ENCODE results near the gene PTRH1. TPM values are rescaled to one million over a fixed set of nuclear protein-coding genes. Genes with fewer than 3 reads are reported as not detected.

The PTRH1 gene
- total RNA-seq, 1 experiment from 2014 or later: 16.9 TPM

GRCh38 chr9:127738666-127739065, 23.2 kb upstream of the PTRH1 start:
- H3K4me3 Mint-ChIP-seq: no peak overlapping the region
- ChIA-PET CTCF (interaction anchor here (0.6 kb wide), 1 partner anchor 17 kb away, joined by 4 read pairs; no protein-coding TSS in a partner anchor), POLR2A (no interaction called here)
- H3K4me1 Mint-ChIP-seq: peaks cover 12% of the 10 kb centered on the region
- no peak for DNase-seq (ENCODE audit: low spot score)
- H3K27ac Mint-ChIP-seq: no peak overlapping the region
- H3K36me3 Mint-ChIP-seq: no peaks in the 10 kb centered on the region
- H3K9me3 Mint-ChIP-seq: no peaks in the 10 kb centered on the region
- ATAC-seq: no peak
- TF ChIP-seq IRF1 (CRISPR knock-in tag; IDR thresholded peaks at IDR 0.05) (no peak), ZMAT4 (CRISPR knock-in tag; IDR thresholded peaks at IDR 0.05) (no peak)
- H3K27me3 Mint-ChIP-seq (ENCODE audit: low read depth): peaks cover 17% of the 10 kb centered on the region

- Mint-ChIP-seq H3K27ac (no peak overlapping the region), H3K36me3 (no peaks in the 10 kb centered on the region), H3K9me3 (no peaks in the 10 kb centered on the region), H3K4me3 (peak overlapping the region; percentile 72), H3K4me1 (peaks cover 11% of the 10 kb centered on the region), H3K27me3 (ENCODE audit: low read depth) (peaks cover 7% of the 10 kb centered on the region)
- ChIA-PET POLR2A (interaction anchor here (1.5 kb wide), 2 partner anchors 35 to 210 kb away, joined by 4 to 9 read pairs; no protein-coding TSS in a partner anchor), CTCF (interaction anchor here (0.9 to 4.5 kb wide), 50 partner anchors 11 to 339 kb away, joined by 3 to 80 read pairs (median 9); partner anchors contain the start of genes CDK9, CFAP157, ENG and PTRH1)
- DNase-seq (ENCODE audit: low spot score) (no peak), ATAC-seq (no peak)
- TF ChIP-seq OVOL2 (CRISPR knock-in tag; IDR thresholded peaks at IDR 0.05; ENCODE audit: borderline replicate concordance) (no peak), ELF4 (CRISPR knock-in tag; IDR thresholded peaks at IDR 0.05; ENCODE audit: low read depth) (no peak), ARID4B (CRISPR knock-in tag; IDR thresholded peaks at IDR 0.05; ENCODE audit: borderline replicate concordance) (no peak), IRF2 (CRISPR knock-in tag; IDR thresholded peaks at IDR 0.05; ENCODE audit: borderline replicate concordance, low read depth) (no peak), ZNF416 (CRISPR knock-in tag; IDR thresholded peaks at IDR 0.05) (no peak), CREM (CRISPR knock-in tag; IDR thresholded peaks at IDR 0.05) (no peak), E2F5 (CRISPR knock-in tag; IDR thresholded peaks at IDR 0.05) (no peak), ZNF425 (CRISPR knock-in tag; conservative IDR thresholded peaks at IDR 0.05) (no peak), USF1 (CRISPR knock-in tag; IDR thresholded peaks at IDR 0.05) (no peak), ZNF532 (CRISPR knock-in tag; IDR thresholded peaks at IDR 0.05; ENCODE audit: borderline replicate concordance) (no peak), HMGA2 (CRISPR knock-in tag; IDR thresholded peaks at IDR 0.05) (no peak), CBFB (CRISPR knock-in tag; IDR thresholded peaks at IDR 0.05; ENCODE audit: low read depth) (no peak), GTF2I (CRISPR knock-in tag; conservative IDR thresholded peaks at IDR 0.05) (no peak), RORB (CRISPR knock-in tag; IDR thresholded peaks at IDR 0.05) (no peak), PREB (CRISPR knock-in tag; IDR thresholded peaks at IDR 0.05; ENCODE audit: borderline replicate concordance) (no peak), FOXJ3 (CRISPR knock-in tag; IDR thresholded peaks at IDR 0.05; ENCODE audit: borderline replicate concordance) (no peak)
These were observed 20.2 kb upstream of the PTRH1 start for GRCh38 chr9:127735530-127736185.

Measured in WTC11 (cell line).